ENCODE measurements around the gene ZBTB39. TPM values are rescaled to one million over a fixed set of nuclear protein-coding genes. Genes with fewer than 3 reads are reported as not detected.

ZBTB39 gene
- total RNA-seq, 1 experiment from 2014 or later = 31.2 TPM

- Histone ChIP-seq H3K4me1 (ENCODE audit: insufficient read depth, low read length) (no peaks in the 10 kb centered on the region), H3K27ac (ENCODE audit: insufficient read length, low read depth, low read length) (no peak overlapping the region), H3K14ac (ENCODE audit: insufficient read depth, low read length) (no peak overlapping the region), H3K9ac (ENCODE audit: extremely low read depth, insufficient read length, low read length) (no peak overlapping the region), H2BK120ac (ENCODE audit: low read depth, low read length, poor library complexity, severe bottlenecking) (no peak overlapping the region), H2BK15ac (ENCODE audit: low read depth, low read length) (no peak overlapping the region), H3K56ac (ENCODE audit: insufficient read length, low read depth, low read length) (no peak overlapping the region), H3K18ac (ENCODE audit: insufficient read length, low read depth, low read length) (no peak overlapping the region), H2BK5ac (ENCODE audit: insufficient read length, low read length) (no peak overlapping the region), H4K91ac (ENCODE audit: insufficient read length, low read depth, low read length) (no peak overlapping the region), H3T11ph (ENCODE audit: low read length) (no peak overlapping the region), H3K27me3 (ENCODE audit: insufficient read depth, low read length) (no peaks in the 10 kb centered on the region), H2AK5ac (ENCODE audit: insufficient read length, low read length) (no peak overlapping the region), H4K5ac (ENCODE audit: insufficient read length, low read depth, low read length) (no peak overlapping the region), H3K79me1 (ENCODE audit: insufficient read depth, low read depth, low read length, poor library complexity, severe bottlenecking) (no peaks in the 10 kb centered on the region), H3K4me2 (ENCODE audit: insufficient read depth, insufficient read length, low read length) (no peak overlapping the region), H3K23ac (ENCODE audit: insufficient read length, low read depth, low read length) (no peak overlapping the region), H4K8ac (replicated peaks; ENCODE audit: insufficient read length, low read depth, low read length) (no peak overlapping the region), H3K9me3 (ENCODE audit: control insufficient read depth, low read depth, low read length) (no peaks in the 10 kb centered on the region), H3K23me2 (ENCODE audit: insufficient read length, low read depth, low read length, poor library complexity, severe bottlenecking) (no peaks in the 10 kb centered on the region), H4K20me1 (ENCODE audit: control insufficient read depth, insufficient read depth, insufficient read length) (no peaks in the 10 kb centered on the region), H3K4ac (ENCODE audit: low read depth, low read length) (no peak overlapping the region), H2BK20ac (ENCODE audit: low read depth, low read length, poor library complexity, severe bottlenecking) (no peak overlapping the region), H2AFZ (ENCODE audit: low read length) (no peak overlapping the region), H2BK12ac (ENCODE audit: insufficient read length, low read depth, low read length) (no peak overlapping the region), H3K79me2 (ENCODE audit: insufficient read depth, low read length) (no peaks in the 10 kb centered on the region)
- no peaks in the 10 kb centered on the region for H3K9me3 Mint-ChIP-seq
- WGBS (ENCODE audit: extremely low coverage, insufficient read length, low lambda C conversion rate) = no CpG with 5 or more reads among the region's 3 CpGs
- peaks cover 10% of the 10 kb centered on the region for H3K27me3 Mint-ChIP-seq (ENCODE audit: low read depth)
- H3K4me1 Mint-ChIP-seq = peaks cover under 1 to 10% of the 10 kb centered on the region in 2 experiments
- H3K27ac Mint-ChIP-seq = no peak overlapping the region; a peak in 1 of 7 replicates
- no peak for DNase-seq
- TF ChIP-seq CTCF (conservative IDR thresholded peaks at IDR 0.05) = no peak
- H3K36me3 Mint-ChIP-seq (ENCODE audit: insufficient read depth in 1 of 3, low read depth in 3 of 3) = no peaks in the 10 kb centered on the region; a peak in 1 of 7 replicates
- H3K4me3 Mint-ChIP-seq = no peak overlapping the region
Observed at GRCh38 chr12:57044889-57045288, 38.5 kb upstream of the ZBTB39 start.
